Measurements from ENCODE around the gene TMTC1. TPM values are rescaled to one million over a fixed set of nuclear protein-coding genes. Genes with fewer than 3 reads are reported as not detected.

TMTC1 gene
- total RNA-seq, 1 experiment from 2014 or later: 4.8 TPM

GRCh38 chr12:29781188-29781587, 2.6 kb downstream of the TMTC1 start:
- ChIA-PET POLR2A (ENCODE audit: unreplicated experiment) (no interaction called here), CTCF (no interaction called here)
- H3K79me2 ChIP-seq (ENCODE audit: low read depth): no peaks in the 10 kb centered on the region
- no peaks in the 10 kb centered on the region for H3K9me3 ChIP-seq (ENCODE audit: insufficient read depth, low read depth)
- H3K27me3 ChIP-seq (ENCODE audit: insufficient read depth, low read depth): no peaks in the 10 kb centered on the region
- H3K9me2 ChIP-seq (ENCODE audit: insufficient read depth): no peaks in the 10 kb centered on the region
- peaks cover 18% of the 10 kb centered on the region for H3K4me1 ChIP-seq (replicated peaks; ENCODE audit: insufficient read depth)
- no peak overlapping the region; the same call in 1 of the 2 replicates for H3K4me3 ChIP-seq
- peaks cover 15% of the 10 kb centered on the region for H3F3A ChIP-seq (ENCODE audit: insufficient read depth, low read depth)
- H3K27ac ChIP-seq: no peak overlapping the region
- H3K36me3 ChIP-seq (ENCODE audit: low read depth): no peaks in the 10 kb centered on the region
- peak overlapping the region; percentile 83; the same call in 1 of the 2 replicates for H3K4me2 ChIP-seq
- 0 out of 2 replicates have a peak overlapping the region, but pooled peaks have one; percentile 4 for H2AFZ ChIP-seq
- BruUV-seq (replicated peaks): no TSS peak
- no peaks in the 10 kb centered on the region for H4K20me1 ChIP-seq (ENCODE audit: insufficient read depth)
- no peak for DNase-seq
- intact Hi-C loops (cut with micrococcal nuclease; ENCODE audit: unreplicated experiment): loop anchor here (10.0 kb wide), 1 partner anchor 226 kb away; no protein-coding TSS in a partner anchor
- TF ChIP-seq EZH2 (IDR thresholded peaks at IDR 0.05; ENCODE audit: low read depth): no peak

DNA sequence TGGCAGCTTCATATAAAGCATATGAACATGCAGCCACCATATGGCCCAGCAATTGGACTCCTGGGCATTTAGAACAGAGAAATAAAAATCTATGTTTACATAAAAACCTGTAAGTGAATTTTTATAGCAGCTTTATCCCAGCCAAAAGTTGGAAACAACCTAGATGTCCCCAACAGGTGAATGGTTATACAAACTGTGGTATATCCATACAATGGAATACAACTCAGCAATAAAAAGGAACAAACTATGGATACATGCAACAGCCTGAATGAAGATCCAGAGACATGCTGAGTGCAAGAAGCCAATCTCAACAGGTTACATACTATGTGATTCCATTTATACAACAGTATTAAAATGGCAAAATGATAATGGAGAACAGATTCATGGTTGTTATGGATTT, 3.7 kb downstream of the TMTC1 start:
- ChIA-PET CTCF (no interaction called here), POLR2A (ENCODE audit: unreplicated experiment) (no interaction called here)
- Histone ChIP-seq H3K4me1 (replicated peaks; ENCODE audit: insufficient read depth) (peaks cover 18% of the 10 kb centered on the region), H3K4me2 (no peak overlapping the region), H2AFZ (no peak overlapping the region), H3K9me2 (ENCODE audit: insufficient read depth) (no peaks in the 10 kb centered on the region), H3K4me3 (no peak overlapping the region), H3K9me3 (ENCODE audit: insufficient read depth, low read depth) (0 out of 2 replicates have a peak, but pooled peaks cover under 1% of the 10 kb centered on the region), H3K36me3 (ENCODE audit: low read depth) (no peaks in the 10 kb centered on the region), H3F3A (ENCODE audit: insufficient read depth, low read depth) (peaks cover 15% of the 10 kb centered on the region), H3K27me3 (ENCODE audit: insufficient read depth, low read depth) (no peaks in the 10 kb centered on the region), H3K79me2 (ENCODE audit: low read depth) (no peaks in the 10 kb centered on the region), H3K27ac (no peak overlapping the region), H4K20me1 (ENCODE audit: insufficient read depth) (no peaks in the 10 kb centered on the region)
- intact Hi-C loops (cut with micrococcal nuclease; ENCODE audit: unreplicated experiment): loop anchor here (10.0 kb wide), 1 partner anchor 225 kb away; no protein-coding TSS in a partner anchor
- no peak for DNase-seq
- no TSS peak for BruUV-seq (replicated peaks)
- TF ChIP-seq CTCF (conservative IDR thresholded peaks at IDR 0.05): no peak
- TF ChIP-seq EZH2 (IDR thresholded peaks at IDR 0.05; ENCODE audit: low read depth): no peak

- no peak for DNase-seq
- TF ChIP-seq EZH2 (IDR thresholded peaks at IDR 0.05; ENCODE audit: low read depth): no peak
- TF ChIP-seq CTCF (conservative IDR thresholded peaks at IDR 0.05): no peak
- no TSS peak for BruUV-seq (replicated peaks)
- no peak overlapping the region for H3K4me2 ChIP-seq
- no peaks in the 10 kb centered on the region for H3K36me3 ChIP-seq (ENCODE audit: low read depth)
- no peaks in the 10 kb centered on the region for H3K79me2 ChIP-seq (ENCODE audit: low read depth)
- no peak overlapping the region for H3K27ac ChIP-seq
- intact Hi-C loops (cut with micrococcal nuclease; ENCODE audit: unreplicated experiment): no loop called here
- H2AFZ ChIP-seq: no peak overlapping the region
- peaks cover 18% of the 10 kb centered on the region for H3K4me1 ChIP-seq (replicated peaks; ENCODE audit: insufficient read depth)
- no peaks in the 10 kb centered on the region for H3K27me3 ChIP-seq (ENCODE audit: insufficient read depth, low read depth)
- no peaks in the 10 kb centered on the region for H4K20me1 ChIP-seq (ENCODE audit: insufficient read depth)
- H3K9me3 ChIP-seq (ENCODE audit: insufficient read depth, low read depth): peaks cover 8% of the 10 kb centered on the region; the same call in 1 of the 2 replicates
- CTCF ChIA-PET: no interaction called here
- no peak overlapping the region for H3K4me3 ChIP-seq
- H3F3A ChIP-seq (ENCODE audit: insufficient read depth, low read depth): peaks cover 15% of the 10 kb centered on the region
- H3K9me2 ChIP-seq (ENCODE audit: insufficient read depth): no peaks in the 10 kb centered on the region
- POLR2A ChIA-PET (ENCODE audit: unreplicated experiment): no interaction called here
These were observed 5.2 kb downstream of the TMTC1 start for GRCh38 chr12:29778531-29778930.

DNA sequence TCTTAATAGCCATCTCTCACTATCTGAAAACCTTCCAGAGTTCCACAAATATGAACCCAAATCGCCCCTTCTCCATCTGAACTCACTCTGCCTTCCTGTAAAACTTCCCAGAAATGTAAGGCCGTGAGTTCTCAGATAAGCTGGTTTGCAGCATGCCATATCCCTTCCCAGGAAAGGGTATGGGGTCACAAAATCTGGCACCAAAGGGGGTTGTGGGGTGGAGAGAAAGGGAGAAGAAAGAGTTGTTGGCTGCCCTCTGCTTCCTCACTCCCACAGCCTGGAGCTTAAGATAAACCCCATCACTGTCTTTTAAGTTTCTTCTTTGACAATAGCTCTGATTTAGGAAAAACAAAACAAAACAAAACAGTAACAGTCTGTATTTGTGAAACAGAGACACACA, 10.7 kb downstream of the TMTC1 start:
- Histone ChIP-seq H3K4me2 (no peak overlapping the region), H3K27ac (no peak overlapping the region), H3K79me2 (ENCODE audit: low read depth) (no peaks in the 10 kb centered on the region), H3F3A (ENCODE audit: insufficient read depth, low read depth) (no peaks in the 10 kb centered on the region), H3K36me3 (ENCODE audit: low read depth) (no peaks in the 10 kb centered on the region), H3K27me3 (ENCODE audit: insufficient read depth, low read depth) (no peaks in the 10 kb centered on the region), H3K4me3 (no peak overlapping the region), H4K20me1 (ENCODE audit: insufficient read depth) (no peaks in the 10 kb centered on the region), H3K9me3 (ENCODE audit: insufficient read depth, low read depth) (peaks cover 8% of the 10 kb centered on the region; the same call in 1 of the 2 replicates), H2AFZ (no peak overlapping the region), H3K4me1 (replicated peaks; ENCODE audit: insufficient read depth) (peaks cover 8% of the 10 kb centered on the region), H3K9me2 (ENCODE audit: insufficient read depth) (no peaks in the 10 kb centered on the region)
- no peak for TF ChIP-seq EZH2 (IDR thresholded peaks at IDR 0.05; ENCODE audit: low read depth)
- TF ChIP-seq CTCF (conservative IDR thresholded peaks at IDR 0.05): no peak
- ChIA-PET POLR2A (ENCODE audit: unreplicated experiment) (no interaction called here), CTCF (no interaction called here)
- no peak for DNase-seq
- intact Hi-C loops (cut with micrococcal nuclease; ENCODE audit: unreplicated experiment): no loop called here
- BruUV-seq (replicated peaks): no TSS peak
